Activated naive CD8-positive, alpha-beta T cell (primary cell): Measurements from ENCODE around the gene CTDSPL.

ENCODE experiments used
- H3K27ac Mint-ChIP-seq: one replicate; pipeline ENCODE4 v1.8.0; 2021; ENCODE audit warnings: mixed read lengths
- H3K27me3 Mint-ChIP-seq: one replicate; pipeline ENCODE4 v1.8.0; 2021; ENCODE audit warnings: mixed read lengths
- H3K36me3 Mint-ChIP-seq: one replicate; pipeline ENCODE4 v1.8.0; 2021; ENCODE audit warnings: mixed read lengths
- H3K4me1 Mint-ChIP-seq: one replicate; pipeline ENCODE4 v1.8.0; 2021; ENCODE audit warnings: low read depth, mixed read lengths
- H3K4me3 Mint-ChIP-seq: one replicate; pipeline ENCODE4 v1.8.0; 2021; ENCODE audit warnings: mild to moderate bottlenecking, mixed read lengths
- H3K9me3 Mint-ChIP-seq: one replicate; pipeline ENCODE4 v1.8.0; 2021; ENCODE audit warnings: low read depth, mixed read lengths

CTDSPL gene

DNA sequence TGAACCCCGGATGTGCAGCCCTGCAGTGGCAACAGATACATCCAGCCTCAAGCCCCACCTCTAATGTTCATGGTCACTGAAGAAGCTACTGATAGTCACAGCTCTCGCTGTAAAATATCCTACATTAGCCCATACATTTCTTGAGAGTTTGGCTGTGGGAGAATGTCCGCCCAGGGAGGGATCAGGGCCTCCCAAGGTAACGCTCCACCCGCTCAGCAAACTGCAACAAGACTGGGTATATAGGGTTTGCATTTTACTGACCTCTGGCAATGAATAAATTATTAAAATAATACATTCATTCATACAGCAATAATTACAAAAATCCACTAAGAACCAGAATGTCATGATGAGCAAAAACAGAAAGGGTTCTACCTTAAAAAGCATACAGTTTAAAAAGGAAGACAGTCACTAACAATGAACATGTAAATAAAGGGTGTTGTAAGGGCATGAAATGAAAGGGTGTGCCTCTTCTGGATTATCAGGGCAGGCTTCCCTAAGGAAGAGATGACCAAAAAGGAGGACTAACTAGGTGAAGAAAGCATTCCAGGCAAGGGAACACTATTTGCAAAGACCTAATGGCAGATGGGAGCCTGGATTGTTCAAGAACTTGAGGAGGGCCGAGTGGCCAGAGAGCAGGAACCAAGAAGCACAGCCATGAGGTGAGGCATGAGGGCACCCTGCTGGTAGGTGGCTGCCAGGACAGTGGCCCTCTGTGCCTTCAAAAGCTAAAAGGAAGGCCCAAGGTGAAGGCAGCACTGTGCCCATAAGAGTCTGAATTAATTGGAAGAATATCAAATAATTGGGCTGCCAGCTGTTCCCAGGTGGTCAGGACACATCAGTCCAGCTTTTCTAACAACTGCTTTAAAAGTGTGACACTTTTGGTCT is 28.1 kb upstream of the CTDSPL start:
- no peak overlapping the region for H3K4me3 Mint-ChIP-seq
- H3K9me3 Mint-ChIP-seq: no peaks in the 10 kb centered on the region
- H3K4me1 Mint-ChIP-seq: no peaks in the 10 kb centered on the region
- H3K27ac Mint-ChIP-seq: no peak overlapping the region
- peaks cover 5% of the 10 kb centered on the region for H3K27me3 Mint-ChIP-seq
- no peaks in the 10 kb centered on the region for H3K36me3 Mint-ChIP-seq

DNA sequence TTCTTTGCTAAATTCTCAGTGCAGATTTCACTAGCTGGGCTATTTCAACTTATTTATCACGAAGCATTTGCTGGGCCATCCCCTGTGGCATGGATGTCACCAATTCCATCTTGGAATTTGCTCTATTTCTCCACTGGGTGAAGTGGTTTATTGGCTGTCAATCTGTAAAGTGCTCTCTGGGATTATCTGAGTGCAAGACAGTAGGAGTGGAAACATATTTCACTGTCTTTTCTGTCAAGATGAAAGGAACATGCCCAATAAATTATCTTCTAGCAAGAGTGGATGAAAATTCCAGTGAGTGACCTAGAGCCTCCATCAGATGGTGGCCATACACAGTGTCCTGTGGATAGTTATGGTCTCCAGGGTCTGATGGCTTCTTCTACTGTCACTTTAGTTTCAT is 25.1 kb upstream of the CTDSPL start:
- Mint-ChIP-seq H3K4me3 (no peak overlapping the region), H3K36me3 (no peaks in the 10 kb centered on the region), H3K27me3 (peaks cover 3% of the 10 kb centered on the region), H3K27ac (no peak overlapping the region), H3K9me3 (no peaks in the 10 kb centered on the region), H3K4me1 (no peaks in the 10 kb centered on the region)

GRCh38 chr3:37847689-37848088 is 14.0 kb upstream of the CTDSPL start:
- no peaks in the 10 kb centered on the region for H3K27me3 Mint-ChIP-seq
- no peaks in the 10 kb centered on the region for H3K9me3 Mint-ChIP-seq
- H3K36me3 Mint-ChIP-seq: no peaks in the 10 kb centered on the region
- no peak overlapping the region for H3K27ac Mint-ChIP-seq
- H3K4me3 Mint-ChIP-seq: no peak overlapping the region
- H3K4me1 Mint-ChIP-seq: no peaks in the 10 kb centered on the region

- Mint-ChIP-seq H3K27me3 (no peaks in the 10 kb centered on the region), H3K4me3 (no peak overlapping the region), H3K4me1 (no peaks in the 10 kb centered on the region), H3K9me3 (no peaks in the 10 kb centered on the region), H3K27ac (no peak overlapping the region), H3K36me3 (no peaks in the 10 kb centered on the region)
Measured at GRCh38 chr3:37849146-37849923, 12.3 kb upstream of the CTDSPL start.

- Mint-ChIP-seq H3K36me3 (no peaks in the 10 kb centered on the region), H3K4me3 (no peak overlapping the region), H3K27me3 (no peaks in the 10 kb centered on the region), H3K27ac (no peak overlapping the region), H3K4me1 (no peaks in the 10 kb centered on the region), H3K9me3 (no peaks in the 10 kb centered on the region)
Measured at GRCh38 chr3:37852097-37852496, 9.6 kb upstream of the CTDSPL start.

GRCh38 chr3:37852771-37853170 is 8.9 kb upstream of the CTDSPL start:
- H3K4me3 Mint-ChIP-seq: no peak overlapping the region

GRCh38 chr3:37853691-37854413 is 7.8 kb upstream of the CTDSPL start:
- no peaks in the 10 kb centered on the region for H3K27me3 Mint-ChIP-seq
- no peak overlapping the region for H3K4me3 Mint-ChIP-seq

More at GRCh38 chr3:37852771-37853170, 8.9 kb upstream of the CTDSPL start:
- Mint-ChIP-seq H3K4me1 (no peaks in the 10 kb centered on the region), H3K9me3 (no peaks in the 10 kb centered on the region), H3K27ac (no peak overlapping the region), H3K27me3 (no peaks in the 10 kb centered on the region), H3K36me3 (no peaks in the 10 kb centered on the region)

DNA sequence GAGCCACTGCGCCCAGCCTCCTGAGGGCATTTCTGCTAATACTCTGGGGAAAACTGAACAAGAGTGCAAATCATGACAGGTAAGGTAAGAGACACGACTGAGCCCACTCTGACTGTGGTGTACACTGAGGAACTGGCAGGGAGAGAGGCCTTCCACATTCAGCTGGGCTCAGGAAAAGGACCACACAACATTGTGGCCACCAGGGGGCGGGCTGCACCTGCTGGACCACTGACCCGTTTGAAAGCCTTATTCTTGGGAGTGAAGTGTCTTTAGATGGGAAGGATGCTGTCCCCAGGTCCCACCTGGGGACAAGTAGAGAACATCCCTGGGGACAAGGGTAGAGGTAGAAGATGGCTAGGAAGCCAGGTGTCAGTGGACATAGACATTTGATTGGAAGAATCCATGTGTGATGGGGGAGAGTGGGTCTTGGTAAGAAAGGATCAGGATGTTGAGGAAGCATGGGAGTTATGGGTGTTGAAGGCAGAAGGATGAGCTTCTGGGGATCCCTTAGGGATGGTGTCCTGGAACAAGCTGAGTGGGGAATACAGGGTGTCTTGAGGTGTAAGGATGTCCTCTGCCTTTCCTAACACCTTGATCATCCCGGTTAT is 6.2 kb upstream of the CTDSPL start:
- H3K9me3 Mint-ChIP-seq: no peaks in the 10 kb centered on the region
- no peak overlapping the region for H3K4me3 Mint-ChIP-seq
- H3K36me3 Mint-ChIP-seq: no peaks in the 10 kb centered on the region
- peak overlapping the region; percentile 36 for H3K27ac Mint-ChIP-seq
- no peaks in the 10 kb centered on the region for H3K27me3 Mint-ChIP-seq
- H3K4me1 Mint-ChIP-seq: peaks cover 3% of the 10 kb centered on the region

More at GRCh38 chr3:37853691-37854413, 7.8 kb upstream of the CTDSPL start:
- Mint-ChIP-seq H3K36me3 (no peaks in the 10 kb centered on the region), H3K27ac (no peak overlapping the region), H3K4me1 (no peaks in the 10 kb centered on the region), H3K9me3 (no peaks in the 10 kb centered on the region)

GRCh38 chr3:37856381-37856780 is 5.3 kb upstream of the CTDSPL start:
- no peaks in the 10 kb centered on the region for H3K36me3 Mint-ChIP-seq
- no peaks in the 10 kb centered on the region for H3K27me3 Mint-ChIP-seq
- no peaks in the 10 kb centered on the region for H3K9me3 Mint-ChIP-seq
- peaks cover 9% of the 10 kb centered on the region for H3K4me1 Mint-ChIP-seq
- H3K27ac Mint-ChIP-seq: no peak overlapping the region
- H3K4me3 Mint-ChIP-seq: no peak overlapping the region

GRCh38 chr3:37858742-37859141 is 2.9 kb upstream of the CTDSPL start:
- no peaks in the 10 kb centered on the region for H3K27me3 Mint-ChIP-seq

GRCh38 chr3:37859354-37859753 is 2.3 kb upstream of the CTDSPL start:
- H3K4me3 Mint-ChIP-seq: no peak overlapping the region
- no peak overlapping the region for H3K27ac Mint-ChIP-seq
- H3K9me3 Mint-ChIP-seq: no peaks in the 10 kb centered on the region
- peaks cover 19% of the 10 kb centered on the region for H3K4me1 Mint-ChIP-seq
- no peaks in the 10 kb centered on the region for H3K27me3 Mint-ChIP-seq
- H3K36me3 Mint-ChIP-seq: no peaks in the 10 kb centered on the region

More at GRCh38 chr3:37858742-37859141, 2.9 kb upstream of the CTDSPL start:
- Mint-ChIP-seq H3K9me3 (no peaks in the 10 kb centered on the region), H3K4me1 (peaks cover 19% of the 10 kb centered on the region), H3K36me3 (no peaks in the 10 kb centered on the region), H3K27ac (no peak overlapping the region), H3K4me3 (no peak overlapping the region)

DNA sequence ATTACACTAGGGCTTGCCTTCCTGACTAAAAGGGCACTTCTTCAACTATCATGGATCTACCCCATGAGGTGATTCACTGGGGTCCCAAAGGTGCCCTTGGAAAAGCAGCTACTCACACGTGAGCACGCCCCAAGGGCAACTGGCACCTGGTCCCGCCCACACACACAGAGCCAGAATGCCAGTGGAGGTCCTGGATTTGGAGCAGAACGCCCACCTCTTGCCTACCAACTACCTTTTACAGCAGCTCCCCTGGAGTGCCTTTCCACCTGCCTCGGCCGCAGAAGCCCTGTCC is 1.8 kb upstream of the CTDSPL start:
- Mint-ChIP-seq H3K9me3 (no peaks in the 10 kb centered on the region), H3K4me3 (peak overlapping the region; percentile 82), H3K36me3 (no peaks in the 10 kb centered on the region), H3K4me1 (peaks cover 19% of the 10 kb centered on the region), H3K27ac (peak overlapping the region; percentile 22), H3K27me3 (no peaks in the 10 kb centered on the region)

- Mint-ChIP-seq H3K36me3 (no peaks in the 10 kb centered on the region), H3K4me3 (peak overlapping the region; percentile 88), H3K4me1 (peaks cover 19% of the 10 kb centered on the region), H3K9me3 (no peaks in the 10 kb centered on the region), H3K27ac (peak overlapping the region; percentile 47), H3K27me3 (no peaks in the 10 kb centered on the region)
Measured at GRCh38 chr3:37862219-37862902, 681 bp downstream of the CTDSPL start.
